H9 (cell line): ENCODE data around the gene NLRP14. TPM values are rescaled to one million over a fixed set of nuclear protein-coding genes. Genes with fewer than 3 reads are reported as not detected.

Source experiments
- DNase-seq: peaks from one replicate; pipeline ENCODE4 v3.0.0-alpha.2; 2017
- H2AFZ ChIP-seq: one replicate; pipeline ENCODE4 v1.6.1; 2013; ENCODE audit warnings: mild to moderate bottlenecking, low read length, control low read depth, moderate library complexity
- H2AK5ac ChIP-seq: 2 replicates; pipeline ENCODE4 v1.6.1; 2013; ENCODE audit warnings: low read length, control low read depth, mixed read lengths; ENCODE audit not compliant: insufficient read length
- H2BK120ac ChIP-seq: one replicate; pipeline ENCODE4 v1.6.1; 2013; ENCODE audit warnings: low read depth, mild to moderate bottlenecking, low read length, control low read depth, inconsistent platforms; ENCODE audit not compliant: poor library complexity, severe bottlenecking
- H2BK12ac ChIP-seq: 2 replicates; pipeline ENCODE4 v1.6.1; 2013; ENCODE audit warnings: low read length, control low read depth, mixed read lengths, low read depth; ENCODE audit not compliant: insufficient read length
- H2BK15ac ChIP-seq: 2 replicates; pipeline ENCODE4 v1.6.1; 2013; ENCODE audit warnings: low read depth, low read length, control low read depth
- H2BK20ac ChIP-seq: one replicate; pipeline ENCODE4 v1.6.1; 2013; ENCODE audit warnings: low read depth, mild to moderate bottlenecking, low read length, control low read depth, inconsistent platforms; ENCODE audit not compliant: poor library complexity, severe bottlenecking
- H2BK5ac ChIP-seq: 2 replicates; pipeline ENCODE4 v1.6.1; 2013; ENCODE audit warnings: low read length, control low read depth, mixed read lengths; ENCODE audit not compliant: insufficient read length
- H3K14ac ChIP-seq: 2 replicates; pipeline ENCODE4 v1.6.1; 2013; ENCODE audit warnings: low read length, control low read depth; ENCODE audit not compliant: insufficient read depth
- H3K18ac ChIP-seq: 2 replicates; pipeline ENCODE4 v1.6.1; 2013; ENCODE audit warnings: low read depth, mild to moderate bottlenecking, mixed read lengths, low read length, control low read depth; ENCODE audit not compliant: insufficient read length
- H3K23ac ChIP-seq: 2 replicates; pipeline ENCODE4 v1.6.1; 2013; ENCODE audit warnings: low read length, control low read depth, mixed read lengths, low read depth; ENCODE audit not compliant: insufficient read length
- H3K23me2 ChIP-seq: 2 replicates; pipeline ENCODE4 v1.6.1; 2013; ENCODE audit warnings: low read depth, mild to moderate bottlenecking, mixed read lengths, low read length, control low read depth; ENCODE audit not compliant: insufficient read length, poor library complexity, severe bottlenecking
- H3K27ac ChIP-seq: 2 replicates; pipeline ENCODE4 v1.5.1; 2013; ENCODE audit warnings: low read length, control low read depth, mixed read lengths, low read depth; ENCODE audit not compliant: insufficient read length
- H3K27me3 ChIP-seq: 2 replicates; pipeline ENCODE4 v1.6.1; 2013; ENCODE audit warnings: low read length, control low read depth, inconsistent platforms; ENCODE audit not compliant: insufficient read depth
- H3K4ac ChIP-seq: 2 replicates; pipeline ENCODE4 v1.6.1; 2013; ENCODE audit warnings: low read depth, mild to moderate bottlenecking, control low read depth, inconsistent platforms, low read length, moderate library complexity
- H3K4me1 ChIP-seq: 2 replicates; pipeline ENCODE4 v1.6.1; 2013; ENCODE audit warnings: low read length, control low read depth, inconsistent platforms; ENCODE audit not compliant: insufficient read depth
- H3K4me2 ChIP-seq: 2 replicates; pipeline ENCODE4 v1.6.1; 2013; ENCODE audit warnings: low read length, control low read depth, mixed read lengths; ENCODE audit not compliant: insufficient read length, insufficient read depth
- H3K56ac ChIP-seq: 2 replicates; pipeline ENCODE4 v1.6.1; 2013; ENCODE audit warnings: low read depth, mild to moderate bottlenecking, mixed read lengths, low read length, control low read depth; ENCODE audit not compliant: insufficient read length
- H3K79me1 ChIP-seq: 2 replicates; pipeline ENCODE4 v1.6.1; 2013; ENCODE audit warnings: low read depth, mild to moderate bottlenecking, moderate library complexity, low read length, control low read depth, inconsistent platforms; ENCODE audit not compliant: insufficient read depth, poor library complexity, severe bottlenecking
- H3K79me2 ChIP-seq: 2 replicates; pipeline ENCODE4 v1.6.1; 2013; ENCODE audit warnings: low read length, control low read depth, inconsistent platforms; ENCODE audit not compliant: insufficient read depth
- H3K9ac ChIP-seq: 2 replicates; pipeline ENCODE4 v1.6.1; 2013; ENCODE audit warnings: low read length, control low read depth, mixed read lengths; ENCODE audit not compliant: insufficient read length; ENCODE audit errors: extremely low read depth
- H3K9me3 ChIP-seq: one replicate; pipeline ENCODE4 v1.6.1; 2013; ENCODE audit warnings: low read depth, low read length, inconsistent platforms; ENCODE audit not compliant: control insufficient read depth
- H3T11ph ChIP-seq: one replicate; pipeline ENCODE4 v1.6.1; 2013; ENCODE audit warnings: mild to moderate bottlenecking, low read length, control low read depth, inconsistent platforms
- H4K20me1 ChIP-seq: one replicate; pipeline ENCODE4 v1.6.1; 2013; ENCODE audit not compliant: control insufficient read depth, insufficient read length, insufficient read depth
- H4K5ac ChIP-seq: 2 replicates; pipeline ENCODE4 v1.6.1; 2013; ENCODE audit warnings: low read depth, mild to moderate bottlenecking, mixed read lengths, low read length, control low read depth; ENCODE audit not compliant: insufficient read length
- H4K8ac ChIP-seq: replicated peaks from 2 replicates; pipeline ENCODE4 v1.6.1; 2013; ENCODE audit warnings: low read length, control low read depth, mixed read lengths, low read depth; ENCODE audit not compliant: insufficient read length
- H4K91ac ChIP-seq: 2 replicates; pipeline ENCODE4 v1.6.1; 2013; ENCODE audit warnings: low read depth, mild to moderate bottlenecking, moderate library complexity, mixed read lengths, low read length, control low read depth; ENCODE audit not compliant: insufficient read length
- H3K27ac Mint-ChIP-seq, 3 experiments: 2 replicates in 2 of 3; 3 replicates in 1 of 3; pipeline ENCODE4 v1.8.0; 2020 to 2021; ENCODE audit warnings: mixed read lengths in 3 of 3, mild to moderate bottlenecking in 1 of 3, moderate library complexity in 1 of 3
- H3K27me3 Mint-ChIP-seq: 2 replicates; pipeline ENCODE4 v1.8.0; 2021; ENCODE audit warnings: low read depth, mild to moderate bottlenecking, moderate library complexity, mixed read lengths
- H3K36me3 Mint-ChIP-seq, 3 experiments: 2 replicates in 2 of 3; 3 replicates in 1 of 3; pipeline ENCODE4 v1.8.0; 2020 to 2021; ENCODE audit warnings: low read depth in 3 of 3, mixed read lengths in 3 of 3; ENCODE audit not compliant: insufficient read depth in 1 of 3
- H3K4me1 Mint-ChIP-seq, 2 experiments: 2 replicates each; pipeline ENCODE4 v1.8.0; 2020; ENCODE audit warnings: mixed read lengths in 2 of 2
- H3K4me3 Mint-ChIP-seq, 2 experiments: 2 replicates in 1 of 2; 3 replicates in 1 of 2; pipeline ENCODE4 v1.8.0; 2020 to 2021; ENCODE audit warnings: mild to moderate bottlenecking in 2 of 2, mixed read lengths in 2 of 2, moderate library complexity in 1 of 2
- H3K9me3 Mint-ChIP-seq, 2 experiments: 2 replicates in 1 of 2; 3 replicates in 1 of 2; pipeline ENCODE4 v1.8.0; 2020; ENCODE audit warnings: mild to moderate bottlenecking in 2 of 2, mixed read lengths in 2 of 2, moderate library complexity in 1 of 2
- WGBS: extraction: QIAGEN DNeasy Blood & Tissue Kit; methylation state at CpG from one replicate; pipeline ENCODE4 v1.1.7; 2013; ENCODE audit warnings: missing lambda C conversion rate, low lambda C conversion rate, mixed read lengths; ENCODE audit not compliant: insufficient read length; ENCODE audit errors: extremely low coverage; 5-methylcytosine and 5-hydroxymethylcytosine counted together
- total RNA-seq: library from RNA; stranded (reverse); gene quantifications from 2 replicates; pipeline ENCODE4 v1.2.1, GENCODE V29; 2021
- TF ChIP-seq, protein P1 (sequence below): fragments of 200-600 bp; sonication (generic); conservative IDR thresholded peaks from 3 replicates; pipeline ENCODE4 v1.8.0; 2021; ENCODE audit warnings: antibody characterized with exemption, mild to moderate bottlenecking

The NLRP14 gene
- total RNA-seq, 1 experiment from 2014 or later, result 0.07 TPM

GRCh38 chr11:6979365-6979764 lies 40.9 kb upstream of the NLRP14 start:
- no peaks in the 10 kb centered on the region for H3K4me1 Mint-ChIP-seq
- Histone ChIP-seq H2BK20ac (no peak overlapping the region), H2BK15ac (no peak overlapping the region), H3K18ac (no peak overlapping the region), H4K91ac (no peak overlapping the region), H4K5ac (no peak overlapping the region), H3K23me2 (no peaks in the 10 kb centered on the region), H2BK5ac (no peak overlapping the region), H3K4me2 (no peak overlapping the region), H2AFZ (no peak overlapping the region), H3T11ph (no peak overlapping the region), H3K79me1 (no peaks in the 10 kb centered on the region), H3K79me2 (no peaks in the 10 kb centered on the region), H3K14ac (no peak overlapping the region), H4K8ac (no peak overlapping the region), H2AK5ac (no peak overlapping the region), H3K4ac (no peak overlapping the region), H3K56ac (no peak overlapping the region), H4K20me1 (no peaks in the 10 kb centered on the region), H3K9me3 (no peaks in the 10 kb centered on the region), H2BK120ac (no peak overlapping the region), H3K9ac (no peak overlapping the region), H2BK12ac (no peak overlapping the region), H3K4me1 (no peaks in the 10 kb centered on the region), H3K27ac (no peak overlapping the region), H3K27me3 (no peaks in the 10 kb centered on the region), H3K23ac (no peak overlapping the region)
- WGBS, result no CpG with 5 or more reads among the region's 2 CpGs
- H3K27ac Mint-ChIP-seq, result no peak overlapping the region
- H3K4me3 Mint-ChIP-seq, result no peak overlapping the region
- TF ChIP-seq, protein P1, sequence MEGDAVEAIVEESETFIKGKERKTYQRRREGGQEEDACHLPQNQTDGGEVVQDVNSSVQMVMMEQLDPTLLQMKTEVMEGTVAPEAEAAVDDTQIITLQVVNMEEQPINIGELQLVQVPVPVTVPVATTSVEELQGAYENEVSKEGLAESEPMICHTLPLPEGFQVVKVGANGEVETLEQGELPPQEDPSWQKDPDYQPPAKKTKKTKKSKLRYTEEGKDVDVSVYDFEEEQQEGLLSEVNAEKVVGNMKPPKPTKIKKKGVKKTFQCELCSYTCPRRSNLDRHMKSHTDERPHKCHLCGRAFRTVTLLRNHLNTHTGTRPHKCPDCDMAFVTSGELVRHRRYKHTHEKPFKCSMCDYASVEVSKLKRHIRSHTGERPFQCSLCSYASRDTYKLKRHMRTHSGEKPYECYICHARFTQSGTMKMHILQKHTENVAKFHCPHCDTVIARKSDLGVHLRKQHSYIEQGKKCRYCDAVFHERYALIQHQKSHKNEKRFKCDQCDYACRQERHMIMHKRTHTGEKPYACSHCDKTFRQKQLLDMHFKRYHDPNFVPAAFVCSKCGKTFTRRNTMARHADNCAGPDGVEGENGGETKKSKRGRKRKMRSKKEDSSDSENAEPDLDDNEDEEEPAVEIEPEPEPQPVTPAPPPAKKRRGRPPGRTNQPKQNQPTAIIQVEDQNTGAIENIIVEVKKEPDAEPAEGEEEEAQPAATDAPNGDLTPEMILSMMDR, result no peak
- H3K36me3 Mint-ChIP-seq, result no peaks in the 10 kb centered on the region
- no peaks in the 10 kb centered on the region for H3K27me3 Mint-ChIP-seq
- DNase-seq, result no peak
- peaks cover 2 to 5% of the 10 kb centered on the region in 2 experiments; a peak in 3 of 5 replicates for H3K9me3 Mint-ChIP-seq
